Measurements from ENCODE around the gene FBL. TPM values are rescaled to one million over a fixed set of nuclear protein-coding genes. Genes with fewer than 3 reads are reported as not detected.

Gene FBL
- total RNA-seq, 1 experiment from 2014 or later, result 576 TPM

- no peak overlapping the region for H3K4me3 Mint-ChIP-seq
- H3K27ac Mint-ChIP-seq, result no peak overlapping the region
- no peaks in the 10 kb centered on the region for H3K9me3 Mint-ChIP-seq
Measured at GRCh38 chr19:39828015-39828653, 18.0 kb downstream of the FBL start.

More at GRCh38 chr19:39828015-39828653, 18.0 kb downstream of the FBL start:
- ChIA-PET CTCF (interaction anchor here (1.4 kb wide), 1 partner anchor 35 kb away, joined by 5 read pairs; no protein-coding TSS in a partner anchor), POLR2A (interaction anchor here (0.6 kb wide), 2 partner anchors 616 to 660 kb away, joined by 3 to 4 read pairs; no protein-coding TSS in a partner anchor)
- DNase-seq (ENCODE audit: low spot score) (no peak), ATAC-seq (no peak)
- Mint-ChIP-seq H3K27me3 (ENCODE audit: low read depth) (no peaks in the 10 kb centered on the region), H3K36me3 (peaks cover 18% of the 10 kb centered on the region), H3K4me1 (peaks cover 8% of the 10 kb centered on the region)
- TF ChIP-seq SP1 (CRISPR knock-in tag; conservative IDR thresholded peaks at IDR 0.05) (no peak), AFF4 (CRISPR knock-in tag; IDR thresholded peaks at IDR 0.05; ENCODE audit: borderline replicate concordance) (no peak), NR1H2 (CRISPR knock-in tag; IDR thresholded peaks at IDR 0.05) (no peak), ATF1 (CRISPR knock-in tag; IDR thresholded peaks at IDR 0.05) (no peak), ZNF219 (CRISPR knock-in tag; IDR thresholded peaks at IDR 0.05; ENCODE audit: borderline replicate concordance) (no peak), ZNF425 (CRISPR knock-in tag; conservative IDR thresholded peaks at IDR 0.05) (no peak), ZNF232 (CRISPR knock-in tag; IDR thresholded peaks at IDR 0.05) (no peak), FOXP1 (CRISPR knock-in tag; IDR thresholded peaks at IDR 0.05; ENCODE audit: borderline replicate concordance) (no peak), OVOL2 (CRISPR knock-in tag; IDR thresholded peaks at IDR 0.05; ENCODE audit: borderline replicate concordance) (no peak), AR (CRISPR knock-in tag; IDR thresholded peaks at IDR 0.05) (no peak), CREB1 (CRISPR knock-in tag; IDR thresholded peaks at IDR 0.05) (no peak)
